ENCODE data around the gene SARDH.

GRCh38 chr9:133667759-133668450 is 70.2 kb downstream of the SARDH start:
- no peak for TF ChIP-seq CTCF (IDR thresholded peaks at IDR 0.05; ENCODE audit: low read length)
- no peak for TF ChIP-seq EZH2 (optimal IDR thresholded peaks at IDR 0.05; ENCODE audit: low read depth, low read length)
